GM21367 (cell line): ENCODE data around the gene THPO.

ENCODE experiments used
- ATAC-seq: cut with Tn5 transposase; IDR thresholded peaks from one replicate; pipeline ENCODE4 v1.9.1; 2021; ENCODE audit not compliant: unreplicated experiment

Gene THPO

GRCh38 chr3:184384856-184385422 lies 6.9 kb upstream of the THPO start:
- ATAC-seq: no peak

- ATAC-seq: no peak
Measured at GRCh38 chr3:184384342-184384741, 6.3 kb upstream of the THPO start.

- ATAC-seq: no peak
Measured at GRCh38 chr3:184383033-184383740, 5.2 kb upstream of the THPO start.

GRCh38 chr3:184382326-184383032 lies 4.5 kb upstream of the THPO start:
- no peak for ATAC-seq

- ATAC-seq: no peak
Measured at GRCh38 chr3:184381261-184382224, 3.5 kb upstream of the THPO start.

GRCh38 chr3:184380627-184381260 lies 2.7 kb upstream of the THPO start:
- no peak for ATAC-seq

GRCh38 chr3:184380185-184380626 lies 2.2 kb upstream of the THPO start:
- ATAC-seq: no peak

- ATAC-seq: no peak
Measured at GRCh38 chr3:184379358-184380184, 1.6 kb upstream of the THPO start, which contains the start of gene CHRD. CHRD (plus strand) TSS chr3:184380054; CDS start chr3:184380319, 265 bp downstream.

- no peak for ATAC-seq
Measured at GRCh38 chr3:184378651-184379357, 797 bp upstream of the THPO start.

- no peak for ATAC-seq
Measured at GRCh38 chr3:184377374-184377773, 633 bp downstream of the THPO start.

- ATAC-seq: no peak
Measured at GRCh38 chr3:184375747-184376461, 2.1 kb downstream of the THPO start.

GRCh38 chr3:184373422-184373821 lies 4.6 kb downstream of the THPO start:
- ATAC-seq: no peak

GRCh38 chr3:184372911-184373310 lies 5.1 kb downstream of the THPO start:
- ATAC-seq: no peak

- ATAC-seq: no peak
Measured at GRCh38 chr3:184372296-184372821, 5.6 kb downstream of the THPO start.

- ATAC-seq: no peak
Measured at GRCh38 chr3:184371570-184372018, 6.4 kb downstream of the THPO start.

GRCh38 chr3:184368586-184369183 lies 9.3 kb downstream of the THPO start:
- ATAC-seq: no peak

- no peak for ATAC-seq
Measured at GRCh38 chr3:184368116-184368515, 9.9 kb downstream of the THPO start.
